22Rv1 (cell line): ENCODE results near the gene RALGPS1.

Experiments
- CTCF ChIP-seq: fragments of 450-650 bp; IDR thresholded peaks from 2 replicates; pipeline ENCODE4 v1.5.1; 2017; ENCODE audit warnings: mild to moderate bottlenecking
- ZFX ChIP-seq: fragments of 450-650 bp; IDR thresholded peaks from 2 replicates; pipeline ENCODE4 v1.6.1; 2017; ENCODE audit warnings: antibody characterized with exemption, borderline replicate concordance

DNA sequence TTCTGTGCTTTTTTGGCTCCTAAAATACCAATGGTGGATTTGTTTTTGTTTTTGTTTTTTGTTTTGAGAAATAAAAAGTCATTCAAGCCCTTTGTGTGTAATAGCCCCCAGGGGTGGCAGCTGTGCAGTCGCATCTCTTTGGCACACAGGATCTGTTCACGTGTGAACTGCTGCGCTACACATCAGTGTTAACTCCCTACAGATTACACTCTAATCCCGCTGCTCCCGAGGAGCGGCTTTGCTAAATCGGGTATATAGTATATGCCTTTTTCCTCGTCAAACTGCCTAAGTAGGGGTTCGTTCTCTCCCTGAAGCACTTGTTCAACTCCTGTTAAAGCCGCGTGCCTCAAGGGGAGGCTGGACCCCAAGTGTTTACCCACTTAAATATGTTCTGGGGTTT lies 31.8 kb upstream of the RALGPS1 start:
- no peak for TF ChIP-seq CTCF
- no peak for TF ChIP-seq ZFX
